GM18870 (cell line): ENCODE data around the gene GPR150.

Source experiments
- ATAC-seq: cut with Tn5 transposase; IDR thresholded peaks from one replicate; pipeline ENCODE4 v1.9.1; 2021; ENCODE audit warnings: moderate library complexity; ENCODE audit not compliant: unreplicated experiment

Gene GPR150

GRCh38 chr5:95649842-95650620 is 30.1 kb downstream of the GPR150 start:
- no peak for ATAC-seq

GRCh38 chr5:95652849-95653248 is 33.0 kb downstream of the GPR150 start:
- no peak for ATAC-seq

GRCh38 chr5:95654196-95654595 is 34.3 kb downstream of the GPR150 start:
- ATAC-seq, result no peak

- ATAC-seq, result no peak
Observed at GRCh38 chr5:95655575-95655974, 35.7 kb downstream of the GPR150 start.

- ATAC-seq, result no peak
Observed at GRCh38 chr5:95660060-95660459, 40.2 kb downstream of the GPR150 start.

- ATAC-seq, result no peak
Observed at GRCh38 chr5:95662946-95663345, 43.1 kb downstream of the GPR150 start.

GRCh38 chr5:95664204-95664786 is 44.4 kb downstream of the GPR150 start:
- no peak for ATAC-seq

GRCh38 chr5:95667061-95667618 is 47.3 kb downstream of the GPR150 start:
- ATAC-seq, result no peak

- no peak for ATAC-seq
Observed at GRCh38 chr5:95667678-95668077, 47.8 kb downstream of the GPR150 start.

- ATAC-seq, result no peak
Observed at GRCh38 chr5:95668216-95668615, 48.3 kb downstream of the GPR150 start.

- no peak for ATAC-seq
Observed at GRCh38 chr5:95668728-95669127, 48.8 kb downstream of the GPR150 start.

GRCh38 chr5:95669540-95669939 is 49.7 kb downstream of the GPR150 start:
- no peak for ATAC-seq

- no peak for ATAC-seq
Observed at GRCh38 chr5:95669985-95670384, 50.1 kb downstream of the GPR150 start.

GRCh38 chr5:95670568-95670967 is 50.7 kb downstream of the GPR150 start:
- ATAC-seq, result no peak
